Measurements from ENCODE around the gene ALOXE3. TPM values are rescaled to one million over a fixed set of nuclear protein-coding genes. Genes with fewer than 3 reads are reported as not detected.

Gene ALOXE3
- total RNA-seq, 1 donor from 2014 or later = not detected

DNA sequence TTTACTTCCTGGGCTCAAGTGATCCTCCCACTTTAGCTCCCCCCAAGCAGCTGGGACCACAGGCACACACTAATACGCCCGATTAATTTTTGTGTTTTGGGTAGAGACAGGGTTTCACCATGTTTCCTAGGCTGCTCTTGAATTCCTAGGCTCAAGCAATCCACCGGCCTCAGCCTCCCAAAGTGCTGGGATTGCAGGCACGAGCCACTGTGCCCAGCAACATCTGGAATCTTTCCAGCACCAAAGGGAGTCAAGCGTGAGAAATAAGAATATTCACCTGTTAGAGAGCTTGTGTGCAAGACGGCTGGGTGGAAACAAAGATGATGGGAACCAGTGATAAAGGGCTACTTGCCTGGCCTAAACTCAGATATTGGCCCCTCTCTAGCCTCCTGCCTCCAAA is 16.6 kb downstream of the ALOXE3 start:
- no peak overlapping the region for H3K4me3 Mint-ChIP-seq (ENCODE audit: unreplicated experiment)
- H3K4me1 Mint-ChIP-seq (ENCODE audit: unreplicated experiment) = peaks cover 6% of the 10 kb centered on the region
- DNase-seq (ENCODE audit: low spot score) = no peak
- H3K9me3 Mint-ChIP-seq (ENCODE audit: unreplicated experiment) = no peaks in the 10 kb centered on the region
- H3K27me3 Mint-ChIP-seq (ENCODE audit: unreplicated experiment) = peaks cover 14% of the 10 kb centered on the region
- TF ChIP-seq, protein P1, sequence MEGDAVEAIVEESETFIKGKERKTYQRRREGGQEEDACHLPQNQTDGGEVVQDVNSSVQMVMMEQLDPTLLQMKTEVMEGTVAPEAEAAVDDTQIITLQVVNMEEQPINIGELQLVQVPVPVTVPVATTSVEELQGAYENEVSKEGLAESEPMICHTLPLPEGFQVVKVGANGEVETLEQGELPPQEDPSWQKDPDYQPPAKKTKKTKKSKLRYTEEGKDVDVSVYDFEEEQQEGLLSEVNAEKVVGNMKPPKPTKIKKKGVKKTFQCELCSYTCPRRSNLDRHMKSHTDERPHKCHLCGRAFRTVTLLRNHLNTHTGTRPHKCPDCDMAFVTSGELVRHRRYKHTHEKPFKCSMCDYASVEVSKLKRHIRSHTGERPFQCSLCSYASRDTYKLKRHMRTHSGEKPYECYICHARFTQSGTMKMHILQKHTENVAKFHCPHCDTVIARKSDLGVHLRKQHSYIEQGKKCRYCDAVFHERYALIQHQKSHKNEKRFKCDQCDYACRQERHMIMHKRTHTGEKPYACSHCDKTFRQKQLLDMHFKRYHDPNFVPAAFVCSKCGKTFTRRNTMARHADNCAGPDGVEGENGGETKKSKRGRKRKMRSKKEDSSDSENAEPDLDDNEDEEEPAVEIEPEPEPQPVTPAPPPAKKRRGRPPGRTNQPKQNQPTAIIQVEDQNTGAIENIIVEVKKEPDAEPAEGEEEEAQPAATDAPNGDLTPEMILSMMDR (IDR thresholded peaks at IDR 0.05; ENCODE audit: unreplicated experiment) = no peak
- H3K27ac Mint-ChIP-seq (ENCODE audit: unreplicated experiment) = no peak overlapping the region
- H3K36me3 Mint-ChIP-seq (ENCODE audit: low read depth, unreplicated experiment) = peaks cover 4% of the 10 kb centered on the region

DNA sequence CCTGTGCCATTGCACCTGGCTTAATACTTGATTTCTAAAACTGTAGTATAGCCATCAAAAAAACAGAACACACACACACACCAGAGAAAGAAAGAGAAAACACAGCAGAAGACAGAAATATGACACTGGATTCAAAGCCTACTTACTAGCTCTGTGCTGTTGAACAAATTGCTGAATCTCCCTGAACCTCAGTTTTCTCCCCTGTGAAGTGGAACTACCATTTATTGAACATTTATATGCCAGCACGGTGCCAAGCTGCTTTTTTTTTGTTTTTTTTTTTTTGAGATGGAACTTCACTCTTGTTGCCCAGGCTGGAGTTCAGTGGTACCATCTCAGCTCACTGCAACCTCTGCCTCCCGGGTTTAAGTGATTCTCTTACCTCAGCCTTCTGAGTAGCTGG is 17.6 kb downstream of the ALOXE3 start:
- H3K27ac Mint-ChIP-seq (ENCODE audit: unreplicated experiment) = no peak overlapping the region
- TF ChIP-seq, protein P1 (IDR thresholded peaks at IDR 0.05; ENCODE audit: unreplicated experiment) = no peak

DNA sequence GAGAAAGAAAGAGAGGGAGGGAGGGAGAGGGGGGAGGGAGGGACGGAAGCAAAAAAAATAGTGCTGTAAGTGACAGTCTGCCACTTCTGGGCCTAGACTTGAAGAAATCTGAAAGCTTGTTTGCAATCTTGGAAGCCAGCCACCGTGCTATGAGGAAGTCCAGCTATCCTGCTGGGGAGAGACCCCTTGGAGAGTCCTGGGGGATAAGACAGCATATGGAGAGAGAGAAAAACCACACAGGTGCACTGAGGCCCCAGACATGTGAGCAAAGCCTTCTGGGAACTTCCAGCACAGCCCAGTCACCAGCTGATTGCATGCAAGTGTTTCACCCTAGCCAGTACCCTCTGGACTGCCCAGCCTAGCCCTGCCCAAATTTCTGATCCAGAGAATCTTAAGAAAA is 18.2 kb downstream of the ALOXE3 start:
- TF ChIP-seq, protein P1 (IDR thresholded peaks at IDR 0.05; ENCODE audit: unreplicated experiment) = no peak
- Mint-ChIP-seq H3K4me1 (ENCODE audit: unreplicated experiment) (peaks cover 4% of the 10 kb centered on the region), H3K27ac (ENCODE audit: unreplicated experiment) (no peak overlapping the region), H3K36me3 (ENCODE audit: low read depth, unreplicated experiment) (peaks cover 2% of the 10 kb centered on the region), H3K27me3 (ENCODE audit: unreplicated experiment) (peaks cover 8% of the 10 kb centered on the region), H3K9me3 (ENCODE audit: unreplicated experiment) (no peaks in the 10 kb centered on the region), H3K4me3 (ENCODE audit: unreplicated experiment) (no peak overlapping the region)
- DNase-seq (ENCODE audit: low spot score) = no peak

More for the DNA sequence above, 17.6 kb downstream of the ALOXE3 start:
- no peak overlapping the region for H3K4me3 Mint-ChIP-seq (ENCODE audit: unreplicated experiment)
- peaks cover 4% of the 10 kb centered on the region for H3K36me3 Mint-ChIP-seq (ENCODE audit: low read depth, unreplicated experiment)
- peaks cover 6% of the 10 kb centered on the region for H3K4me1 Mint-ChIP-seq (ENCODE audit: unreplicated experiment)
- H3K27me3 Mint-ChIP-seq (ENCODE audit: unreplicated experiment) = peaks cover 11% of the 10 kb centered on the region
- no peaks in the 10 kb centered on the region for H3K9me3 Mint-ChIP-seq (ENCODE audit: unreplicated experiment)
- no peak for DNase-seq (ENCODE audit: low spot score)

DNA sequence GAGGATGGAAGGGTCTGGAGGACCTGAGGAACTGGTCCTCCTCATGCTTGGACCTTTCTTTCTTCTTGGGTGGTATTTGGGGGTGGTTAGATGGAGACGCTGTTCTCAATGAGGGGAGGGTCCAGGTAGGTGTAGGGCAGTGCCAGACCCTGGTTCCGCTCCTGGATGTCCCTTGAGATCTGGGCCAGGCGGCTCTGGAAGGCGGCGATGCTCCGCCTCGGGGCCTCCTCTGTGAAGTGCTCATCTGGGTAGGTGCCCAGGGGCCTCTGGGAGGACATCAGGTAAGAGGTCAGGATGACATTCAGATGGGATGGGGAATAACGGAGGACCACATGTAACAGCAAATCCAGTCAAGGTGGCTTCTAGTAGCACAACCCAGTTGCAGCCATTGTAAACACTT is 21.8 kb downstream of the ALOXE3 start:
- Mint-ChIP-seq H3K27me3 (ENCODE audit: unreplicated experiment) (peaks cover 5% of the 10 kb centered on the region), H3K27ac (ENCODE audit: unreplicated experiment) (no peak overlapping the region)
- DNase-seq (ENCODE audit: low spot score) = no peak

DNA sequence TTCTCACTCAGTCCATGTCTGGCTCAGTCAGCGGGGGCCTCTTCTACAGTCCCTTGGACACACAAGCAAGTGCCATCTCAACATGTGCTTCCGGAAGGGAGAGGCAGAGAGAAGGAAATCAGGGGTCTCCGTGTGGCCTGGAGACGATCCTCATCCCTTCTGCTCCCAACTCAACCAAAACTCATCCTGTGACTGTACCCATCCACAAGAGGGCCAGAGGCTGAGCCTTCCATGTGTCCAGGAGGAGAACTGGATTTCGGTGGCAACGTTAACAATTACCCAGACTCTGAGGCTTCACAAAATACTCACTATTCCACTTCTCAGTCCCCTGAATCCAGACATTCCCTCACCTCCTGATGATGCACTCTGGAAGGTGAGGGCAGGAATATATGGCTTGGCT is 23.0 kb downstream of the ALOXE3 start:
- H3K4me3 Mint-ChIP-seq (ENCODE audit: unreplicated experiment) = no peak overlapping the region
- no peaks in the 10 kb centered on the region for H3K9me3 Mint-ChIP-seq (ENCODE audit: unreplicated experiment)
- H3K4me1 Mint-ChIP-seq (ENCODE audit: unreplicated experiment) = no peaks in the 10 kb centered on the region
- H3K27me3 Mint-ChIP-seq (ENCODE audit: unreplicated experiment) = peaks cover 5% of the 10 kb centered on the region
- DNase-seq (ENCODE audit: low spot score) = no peak
- TF ChIP-seq, protein P1 (IDR thresholded peaks at IDR 0.05; ENCODE audit: unreplicated experiment) = no peak
- no peaks in the 10 kb centered on the region for H3K36me3 Mint-ChIP-seq (ENCODE audit: low read depth, unreplicated experiment)
- no peak overlapping the region for H3K27ac Mint-ChIP-seq (ENCODE audit: unreplicated experiment)

More for the DNA sequence above, 21.8 kb downstream of the ALOXE3 start:
- H3K36me3 Mint-ChIP-seq (ENCODE audit: low read depth, unreplicated experiment) = no peaks in the 10 kb centered on the region
- TF ChIP-seq, protein P1 (IDR thresholded peaks at IDR 0.05; ENCODE audit: unreplicated experiment) = no peak
- H3K9me3 Mint-ChIP-seq (ENCODE audit: unreplicated experiment) = no peaks in the 10 kb centered on the region
- no peaks in the 10 kb centered on the region for H3K4me1 Mint-ChIP-seq (ENCODE audit: unreplicated experiment)
- no peak overlapping the region for H3K4me3 Mint-ChIP-seq (ENCODE audit: unreplicated experiment)
